ENCODE results near the gene PRR33.
A peak's percentile ranks its signal among the peaks of the same experiment; 100 is the strongest.

The PRR33 gene

DNA sequence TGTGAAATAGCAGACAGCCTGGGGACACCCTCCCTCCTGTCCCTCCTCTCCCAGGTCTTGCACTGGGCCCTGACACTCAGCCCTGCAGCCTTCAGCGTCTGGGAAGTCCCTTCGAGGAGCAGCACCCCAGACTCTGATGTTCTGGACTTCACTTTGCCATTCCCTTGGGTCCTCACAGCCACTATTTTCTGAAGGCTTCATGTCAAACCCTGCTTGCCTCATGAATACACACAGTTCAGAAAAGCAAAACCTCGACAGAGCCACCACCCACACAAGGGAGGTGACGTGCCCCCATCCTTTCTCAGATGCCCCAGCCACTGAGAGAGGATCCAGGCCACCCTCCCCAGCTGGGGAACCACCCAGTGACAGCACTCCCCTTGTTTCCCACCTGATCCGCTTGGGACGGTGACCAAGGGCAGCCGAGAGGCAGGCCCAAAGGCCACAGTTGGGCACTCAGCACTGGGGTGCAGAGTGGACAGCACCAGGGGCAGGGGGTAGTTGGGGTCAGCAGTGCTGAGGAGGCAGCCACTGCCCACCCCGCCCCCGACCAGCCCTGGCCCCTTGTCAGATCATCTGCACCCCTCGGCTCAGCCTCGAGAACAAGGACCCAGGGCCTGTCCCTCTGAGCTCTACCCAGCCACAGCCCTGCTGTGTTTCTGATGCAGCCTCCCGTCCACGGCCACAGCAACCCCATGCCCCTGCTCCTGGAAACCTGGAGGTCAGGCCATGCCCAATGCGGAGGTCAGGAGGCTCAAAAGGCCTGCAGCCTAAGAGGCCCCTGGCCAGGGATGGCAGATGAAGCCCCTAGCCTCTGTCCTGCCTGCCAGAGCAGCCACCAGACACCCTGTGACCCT, 24.7 kb upstream of the PRR33 start:
- DNase-seq: no peak

DNA sequence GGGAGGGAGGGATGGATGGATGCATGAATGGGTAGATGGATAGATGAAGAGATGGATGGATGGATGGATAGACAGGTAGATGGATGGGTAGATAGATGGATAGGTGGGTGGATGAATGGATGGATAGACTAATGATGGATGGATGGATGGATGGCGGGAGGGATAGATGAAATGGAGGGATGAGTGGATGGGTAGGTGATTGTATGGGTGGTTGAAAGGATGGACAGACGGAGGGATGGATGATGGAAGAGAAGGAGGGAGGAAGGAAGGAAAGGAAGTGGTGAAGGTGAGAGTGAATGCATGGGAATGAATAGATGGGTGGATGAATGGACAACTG, 24.1 kb upstream of the PRR33 start:
- DNase-seq: no peak

DNA sequence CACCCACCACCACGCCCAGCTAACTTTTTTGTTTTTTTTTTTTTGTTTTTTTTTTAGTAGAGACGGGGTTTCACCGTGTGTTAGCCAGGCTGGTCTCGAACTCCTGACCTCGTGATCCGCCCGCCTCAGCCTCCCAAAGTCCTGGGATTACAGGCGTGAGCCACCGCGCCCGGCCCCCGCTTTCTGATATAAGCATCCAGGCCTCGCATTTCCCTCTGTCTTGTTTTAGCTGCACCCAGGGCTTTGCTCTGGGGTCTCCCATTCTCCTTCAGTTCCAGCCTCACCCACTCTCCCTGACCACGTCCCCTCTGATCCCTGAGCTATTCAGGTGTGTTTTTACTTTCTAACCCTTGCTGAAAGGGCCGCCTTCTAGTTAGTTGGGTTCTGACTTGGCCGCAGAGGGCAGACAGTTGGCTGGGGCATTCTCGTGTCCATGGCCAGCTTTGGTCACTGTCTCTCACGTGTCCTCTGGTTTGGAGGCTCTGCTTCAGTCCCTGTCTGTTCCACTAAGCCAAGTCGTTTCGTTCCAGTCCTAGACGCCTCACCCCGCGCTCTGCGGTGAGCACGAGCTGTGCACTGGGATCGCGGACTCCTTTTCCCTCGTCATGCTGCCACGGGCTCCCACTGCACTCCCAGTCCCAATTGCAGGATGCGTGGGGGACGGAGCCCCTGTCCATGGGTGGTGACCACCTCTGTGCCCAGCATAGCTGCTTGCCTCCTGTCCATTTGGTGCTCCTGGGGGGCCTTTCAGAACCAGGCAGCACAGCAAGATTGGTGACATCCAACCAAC, 21.8 kb upstream of the PRR33 start:
- no peak for DNase-seq

DNA sequence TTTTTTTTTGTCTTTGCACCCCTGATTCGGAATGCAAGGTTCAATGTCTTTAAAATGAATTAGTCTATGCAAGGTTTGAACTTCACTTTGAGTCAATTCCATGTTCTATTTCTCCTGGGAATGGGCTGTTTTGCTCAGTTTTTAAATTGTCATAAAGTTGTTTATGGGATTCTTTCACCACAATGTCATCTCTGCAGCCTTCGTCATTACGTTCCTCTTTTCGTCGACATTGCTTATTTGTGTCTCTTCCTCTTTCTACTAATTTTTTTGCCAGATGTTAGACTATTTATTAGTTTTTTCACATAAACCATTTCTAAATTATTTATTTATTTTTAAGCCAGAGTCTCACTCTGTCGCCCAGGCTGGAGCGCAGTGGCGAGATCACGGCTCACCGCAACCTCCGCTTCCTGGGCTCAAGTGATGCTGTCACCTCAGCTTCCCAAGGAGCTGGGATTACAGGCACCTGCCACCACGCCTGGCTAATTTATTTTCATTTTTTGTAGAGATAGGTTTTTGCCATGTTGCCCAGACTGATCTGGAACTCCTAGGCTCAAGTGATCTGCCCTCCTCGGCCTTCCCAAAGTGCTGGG, 20.7 kb upstream of the PRR33 start:
- no peak for DNase-seq

DNA sequence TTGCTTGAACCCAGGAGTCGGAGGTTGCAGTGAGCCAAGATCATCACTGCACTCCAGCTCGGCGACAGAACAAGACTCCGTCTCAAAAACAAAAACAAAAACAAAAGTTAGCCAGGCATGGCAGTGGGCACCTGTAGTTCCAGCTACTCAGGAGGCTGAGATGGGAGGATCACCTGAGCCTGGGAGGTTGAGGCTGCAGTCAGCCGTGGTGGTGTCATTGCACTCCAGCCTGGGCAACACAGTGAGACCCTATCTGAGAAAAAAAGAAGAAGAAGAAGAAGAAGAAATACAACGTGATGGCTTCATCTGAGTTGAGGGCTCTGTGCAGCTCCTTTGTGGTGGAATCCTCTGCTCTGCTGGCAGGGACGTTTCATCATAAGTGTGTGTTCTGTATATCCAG, 17.8 kb upstream of the PRR33 start:
- no peak for DNase-seq

DNA sequence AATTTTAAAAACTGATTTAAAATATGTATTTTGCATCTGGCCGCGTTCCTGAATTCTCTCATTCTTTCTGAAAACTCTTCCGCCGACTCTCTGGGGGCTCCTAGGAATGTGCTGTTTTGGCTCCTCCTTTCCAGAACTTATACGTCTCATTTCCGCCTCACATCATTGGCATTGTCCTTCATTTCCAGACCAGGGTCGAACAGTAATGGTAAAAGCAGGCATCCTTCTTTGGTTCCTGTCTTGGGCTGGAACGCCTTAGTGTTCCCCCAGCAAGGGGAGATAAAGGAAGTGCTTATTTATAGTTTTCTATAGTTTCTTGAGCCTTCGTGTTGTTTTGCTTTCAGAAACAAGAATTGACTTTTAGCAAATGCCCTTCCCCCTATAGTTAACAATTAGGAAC, 16.9 kb upstream of the PRR33 start:
- DNase-seq: peak; percentile 77

DNA sequence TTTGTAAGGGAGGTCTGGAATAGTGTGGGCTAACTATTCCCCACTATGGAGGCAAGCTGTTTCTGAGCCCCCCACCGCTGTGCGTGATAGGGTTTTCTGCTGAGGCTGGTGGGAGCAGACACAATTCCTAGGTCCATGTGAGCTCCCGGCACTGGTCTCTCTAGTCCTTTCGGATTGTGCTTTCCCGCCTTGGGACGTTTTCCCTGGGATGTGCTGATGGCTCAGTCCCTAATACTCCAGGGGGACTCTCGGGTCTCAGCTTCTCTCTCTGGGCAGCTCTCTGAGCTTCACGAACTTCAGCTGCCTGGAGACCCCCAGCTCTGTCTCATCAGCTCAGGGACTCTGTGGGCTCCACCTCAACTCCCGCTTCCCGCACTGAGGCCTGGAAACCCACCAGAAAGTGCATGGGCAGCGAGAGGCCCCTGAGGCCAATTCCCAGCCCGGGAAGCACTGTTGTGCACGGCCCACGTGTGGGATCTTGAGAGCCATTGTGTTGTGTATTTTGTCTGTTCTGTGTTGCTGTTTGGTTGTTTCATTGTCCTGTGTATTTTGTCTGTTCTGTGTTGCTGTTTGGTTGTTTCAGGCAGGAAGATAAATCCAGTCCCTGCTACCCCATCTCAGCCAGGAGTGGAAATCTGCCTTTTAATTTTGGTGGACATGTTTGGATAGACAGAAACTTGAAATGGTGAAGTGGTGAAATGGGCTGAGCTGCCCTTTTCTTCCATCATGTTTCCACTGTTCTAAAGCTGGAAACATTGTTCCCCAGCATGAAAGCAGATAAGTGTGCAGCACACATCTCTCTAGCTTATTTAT, 15.1 kb upstream of the PRR33 start:
- no peak for DNase-seq

DNA sequence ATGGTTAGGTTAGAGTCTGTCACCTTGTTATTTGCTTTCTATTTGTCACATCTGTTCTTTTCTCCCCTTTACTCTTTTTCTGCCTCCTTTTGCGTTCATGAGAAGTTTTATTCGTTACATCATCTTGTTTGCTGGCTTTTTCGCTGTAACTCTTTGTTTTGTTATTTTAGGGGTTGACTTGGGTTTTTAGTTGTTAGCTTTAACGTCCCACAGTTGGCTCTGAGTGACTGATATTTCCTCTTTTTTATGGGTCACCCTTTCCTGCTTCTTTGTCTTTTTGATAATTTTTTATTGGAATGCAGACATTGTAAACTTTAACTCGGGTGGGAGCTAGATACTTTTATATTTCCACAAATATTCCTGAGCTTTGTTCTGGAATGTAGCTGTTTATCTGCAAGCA, 14.5 kb upstream of the PRR33 start:
- no peak for DNase-seq

DNA sequence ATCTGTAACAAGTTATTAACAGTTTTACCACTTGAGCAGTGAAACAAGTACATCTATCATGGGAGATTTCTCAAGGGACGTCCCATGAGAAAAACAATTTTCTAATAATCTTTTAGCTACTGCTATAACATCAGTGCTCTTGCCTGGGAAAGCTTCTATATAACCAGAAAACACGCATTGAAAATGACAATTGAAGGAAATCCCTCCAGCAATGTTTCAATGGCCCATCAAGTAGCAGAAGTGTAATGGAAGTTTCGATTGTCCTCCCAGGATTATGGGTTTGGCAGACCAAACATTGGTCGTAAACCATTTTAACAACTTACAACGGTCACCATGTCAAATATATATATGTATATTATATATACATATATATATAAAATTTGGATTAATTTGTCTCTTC, 8.0 kb upstream of the PRR33 start:
- no peak for DNase-seq

DNA sequence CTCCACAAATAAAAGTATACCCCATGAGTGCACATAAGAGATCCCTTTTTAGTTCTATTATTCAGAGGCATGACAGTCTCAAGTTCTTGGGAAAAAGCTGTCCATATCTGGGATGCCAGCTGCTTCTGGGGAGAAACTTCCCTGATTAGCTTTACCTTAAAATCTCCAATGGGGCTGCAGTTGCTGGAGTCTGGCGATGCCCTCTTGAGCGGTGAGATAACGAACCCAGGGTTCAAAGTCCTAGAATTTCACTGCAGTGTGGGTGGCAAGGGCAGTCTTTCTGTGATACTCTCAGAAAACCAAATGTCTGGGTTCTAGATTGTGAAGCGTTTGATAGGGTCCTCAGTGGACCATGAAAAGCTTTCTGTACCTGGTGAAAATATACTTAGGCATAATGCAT, 7.4 kb upstream of the PRR33 start:
- no peak for DNase-seq

DNA sequence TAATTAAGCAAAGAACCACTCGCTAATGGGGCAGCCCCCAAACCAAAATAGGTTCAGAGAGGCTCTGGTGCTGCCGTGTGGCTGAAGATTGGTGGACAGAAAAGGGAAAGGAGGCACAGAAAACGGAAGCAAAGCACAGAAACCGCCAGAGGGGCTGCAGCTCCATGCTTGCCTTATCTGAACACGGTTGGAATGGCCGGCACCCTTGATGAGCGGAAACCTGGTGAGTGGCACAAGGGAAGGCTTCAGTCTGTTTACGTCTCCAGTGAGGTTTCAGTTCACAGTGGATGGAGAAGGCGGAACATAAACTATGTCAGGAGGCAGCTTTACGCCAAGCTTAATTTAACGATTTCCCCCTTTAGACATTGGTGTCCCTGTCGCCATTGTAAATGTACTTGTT, 5.2 kb upstream of the PRR33 start:
- no peak for DNase-seq

DNA sequence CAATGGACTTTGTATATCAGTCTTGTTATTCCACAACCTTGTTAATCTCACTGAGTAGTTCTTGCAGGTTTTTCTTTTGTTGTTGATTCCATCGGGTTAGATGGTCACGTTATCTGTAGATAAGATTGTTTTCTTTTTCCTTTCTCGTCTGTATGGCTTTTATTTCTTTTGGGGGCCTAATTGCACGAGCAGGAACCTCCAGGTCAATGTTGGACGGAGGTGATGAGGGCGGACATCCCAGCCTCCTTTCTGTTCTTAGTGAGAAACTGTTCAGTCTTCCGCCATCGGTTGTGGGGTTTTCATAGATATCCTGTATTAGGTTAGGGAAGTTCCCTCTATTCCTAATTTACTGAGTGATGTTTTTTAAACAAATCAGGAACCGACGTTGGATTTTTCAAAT, 4.8 kb upstream of the PRR33 start:
- no peak for DNase-seq

DNA sequence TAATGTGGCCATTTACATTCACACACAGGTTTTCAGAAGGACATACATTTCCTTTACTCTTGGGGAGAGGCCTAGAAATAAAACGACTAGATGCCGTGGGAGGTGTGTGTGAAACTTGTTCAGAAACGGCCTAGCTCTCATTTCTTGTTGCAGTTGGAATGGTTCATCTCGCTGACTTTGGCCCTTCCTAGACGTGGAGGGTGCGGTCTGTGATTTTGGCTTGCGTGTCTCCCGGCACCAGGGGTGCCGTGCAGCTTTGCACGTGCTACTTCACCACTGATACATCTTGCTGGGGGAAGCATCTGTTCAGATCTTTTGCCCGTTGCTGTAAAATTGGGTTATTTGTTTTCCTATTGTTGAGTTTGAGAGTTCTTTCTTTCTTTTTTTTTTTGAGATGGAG, 3.1 kb upstream of the PRR33 start:
- DNase-seq: no peak

DNA sequence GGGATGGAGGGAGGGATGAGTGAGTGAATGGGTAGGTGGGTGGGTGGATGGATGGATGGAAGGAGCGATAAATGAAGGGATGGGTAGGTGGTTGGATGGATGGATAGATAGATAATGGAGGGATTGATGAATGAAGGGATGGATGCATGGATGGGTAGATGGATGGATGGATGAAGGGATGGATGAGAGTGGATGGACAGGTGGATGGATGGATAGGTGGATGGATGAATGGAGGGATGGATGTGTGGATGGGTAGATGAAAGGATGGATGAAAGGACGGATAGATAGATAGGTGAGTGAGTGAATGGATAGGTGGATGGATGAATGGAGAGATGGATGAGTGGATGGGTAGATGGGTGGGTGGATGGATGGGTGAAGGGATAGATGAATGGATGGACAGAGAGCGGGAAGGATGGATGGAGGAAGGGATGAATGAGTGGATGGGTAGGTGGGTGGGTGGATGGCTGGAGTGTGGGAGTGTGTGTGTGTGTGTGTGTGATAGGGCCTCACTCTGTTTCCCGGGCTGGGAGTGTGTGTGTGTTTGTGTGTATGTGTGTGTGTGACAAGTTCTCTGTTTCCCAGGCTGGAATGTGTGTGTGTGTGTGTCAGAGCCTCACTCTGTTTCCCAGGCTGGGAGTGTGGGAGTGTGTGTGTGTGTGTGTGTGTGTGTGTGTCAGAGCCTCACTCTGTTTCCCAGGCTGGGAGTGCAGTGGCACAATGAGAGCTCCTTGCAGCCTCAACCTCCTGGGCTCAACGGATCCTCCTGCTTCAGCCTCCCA, 2.1 kb upstream of the PRR33 start:
- no peak for DNase-seq

DNA sequence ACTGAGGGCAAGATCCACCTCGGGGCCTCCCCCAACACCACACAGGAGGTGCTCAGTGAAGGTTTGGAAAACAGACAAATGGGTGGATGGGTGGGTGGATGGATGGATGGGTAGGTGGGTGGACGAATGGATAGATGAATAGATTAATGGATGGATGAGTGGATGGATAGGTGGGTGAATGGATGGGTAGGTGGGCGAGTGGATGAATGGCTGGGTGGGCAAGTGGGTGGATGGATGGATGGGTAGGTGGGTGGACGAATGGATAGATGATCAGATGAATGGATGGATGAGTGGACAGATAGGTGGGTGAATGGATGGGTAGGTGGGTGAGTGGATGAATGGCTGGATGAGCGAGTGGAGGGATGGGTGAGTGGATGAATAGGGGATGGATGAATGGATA, 863 bp upstream of the PRR33 start:
- no peak for DNase-seq

DNA sequence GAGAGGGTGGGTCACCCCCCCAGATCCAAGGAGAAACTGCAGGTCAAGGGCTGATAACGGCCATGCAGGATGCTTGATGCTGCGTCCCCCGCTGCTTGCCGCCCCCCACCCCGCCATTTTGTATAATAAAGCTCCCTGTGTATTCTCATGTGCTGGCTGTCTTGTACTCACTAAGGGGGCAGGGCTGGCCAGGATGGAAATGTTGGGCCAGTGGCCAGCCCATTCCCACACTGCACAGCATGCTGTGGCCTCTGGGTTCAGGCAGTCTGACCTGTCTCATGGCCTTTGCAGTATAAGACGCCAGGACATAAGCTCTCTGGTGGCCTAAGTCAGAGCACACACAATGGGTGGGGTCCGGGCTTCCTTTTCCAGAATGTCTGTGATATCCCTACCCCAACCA, 421 bp upstream of the PRR33 start:
- DNase-seq: no peak

DNA sequence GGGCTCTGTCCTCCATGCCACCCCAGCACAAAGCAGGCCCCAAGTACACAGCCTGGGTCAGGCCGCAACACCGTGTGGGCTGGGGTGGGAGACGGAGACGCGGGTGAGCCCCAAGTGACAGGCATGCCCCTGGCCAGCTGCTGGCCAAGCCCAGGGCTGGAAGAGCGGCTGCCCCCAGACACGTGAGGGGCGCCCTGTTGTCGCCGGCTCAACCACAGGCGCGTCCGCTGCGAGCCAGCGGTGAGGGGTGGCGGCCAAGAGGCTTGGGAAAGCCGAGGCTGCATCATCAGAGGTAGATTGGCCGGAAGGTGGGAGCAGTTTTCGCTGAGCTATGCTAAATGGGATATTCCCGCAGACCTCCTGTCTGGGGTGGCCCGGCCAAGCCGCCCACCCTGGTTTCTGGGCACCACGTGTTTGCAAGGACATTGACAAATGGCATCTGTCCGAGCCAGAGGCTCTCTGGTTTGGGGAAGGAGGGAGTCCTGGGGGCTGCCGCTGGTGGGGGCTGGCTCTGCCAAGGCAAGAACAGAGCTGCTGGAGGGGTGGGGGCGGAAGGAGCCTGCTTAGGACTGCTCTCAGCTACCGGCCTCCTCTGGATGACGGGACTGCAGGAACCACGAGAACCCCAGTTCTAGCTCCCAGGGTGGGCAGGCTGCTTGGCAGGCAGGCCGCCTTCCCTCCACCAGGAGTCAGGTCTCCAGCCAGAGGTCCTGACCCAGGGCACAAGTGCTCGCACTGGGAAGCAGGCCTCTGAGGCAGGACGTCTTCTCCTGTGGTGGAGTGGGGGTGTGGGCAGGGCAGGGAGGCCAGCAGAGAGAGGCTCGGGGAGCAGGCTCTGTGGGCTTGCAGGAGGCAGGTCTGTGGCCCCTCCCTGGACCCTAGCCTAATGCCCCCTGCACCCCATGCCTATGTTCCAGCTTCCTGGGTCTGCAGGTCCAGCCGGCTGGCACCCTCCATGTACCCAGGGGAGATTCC, 552 bp downstream of the PRR33 start:
- DNase-seq: peak; percentile 47

DNA sequence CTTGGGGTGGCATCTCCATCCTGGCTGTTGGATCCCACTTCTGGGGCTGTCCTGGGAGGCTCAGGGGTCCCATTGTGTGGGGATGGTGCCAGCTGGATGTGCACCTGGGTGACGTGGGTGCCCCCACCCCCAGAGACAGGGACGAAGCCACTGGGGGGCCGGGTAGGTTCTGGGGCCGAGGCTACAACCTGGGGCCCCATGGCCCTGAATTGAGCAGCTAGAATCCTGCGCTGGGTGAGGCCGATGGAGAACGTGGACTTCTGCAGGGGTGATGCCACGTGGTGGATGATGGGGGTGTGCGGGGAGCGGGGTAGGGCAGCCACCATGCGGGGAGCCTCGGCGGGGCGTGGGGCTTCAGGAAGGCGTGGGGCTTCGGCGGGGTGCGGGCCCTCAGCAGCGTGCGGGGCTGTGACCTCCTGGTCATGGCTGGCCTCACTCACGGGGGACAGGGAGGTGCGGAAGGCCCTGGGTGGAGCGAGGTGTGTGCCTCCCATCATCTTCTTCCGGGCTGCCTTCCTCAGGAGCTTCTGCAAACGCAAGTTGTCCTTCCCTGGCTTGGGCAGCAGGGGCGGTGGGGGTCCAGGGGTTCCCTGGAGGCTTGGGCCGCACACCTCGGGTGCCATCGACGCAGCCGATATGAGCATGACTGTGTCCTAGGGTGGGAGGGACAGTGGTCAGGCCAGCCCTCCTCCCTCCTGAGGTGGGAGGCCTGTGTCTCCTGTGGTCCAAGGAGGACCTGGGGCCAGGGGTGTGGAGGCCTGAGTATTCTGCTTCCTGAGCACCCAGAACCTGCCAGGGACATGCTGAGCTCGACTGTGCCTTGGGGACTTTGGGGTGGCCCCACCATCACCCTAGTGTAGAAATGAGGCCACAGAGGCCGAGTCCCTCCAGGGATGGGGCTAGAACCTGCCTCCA, 1.5 kb downstream of the PRR33 start:
- DNase-seq: no peak

DNA sequence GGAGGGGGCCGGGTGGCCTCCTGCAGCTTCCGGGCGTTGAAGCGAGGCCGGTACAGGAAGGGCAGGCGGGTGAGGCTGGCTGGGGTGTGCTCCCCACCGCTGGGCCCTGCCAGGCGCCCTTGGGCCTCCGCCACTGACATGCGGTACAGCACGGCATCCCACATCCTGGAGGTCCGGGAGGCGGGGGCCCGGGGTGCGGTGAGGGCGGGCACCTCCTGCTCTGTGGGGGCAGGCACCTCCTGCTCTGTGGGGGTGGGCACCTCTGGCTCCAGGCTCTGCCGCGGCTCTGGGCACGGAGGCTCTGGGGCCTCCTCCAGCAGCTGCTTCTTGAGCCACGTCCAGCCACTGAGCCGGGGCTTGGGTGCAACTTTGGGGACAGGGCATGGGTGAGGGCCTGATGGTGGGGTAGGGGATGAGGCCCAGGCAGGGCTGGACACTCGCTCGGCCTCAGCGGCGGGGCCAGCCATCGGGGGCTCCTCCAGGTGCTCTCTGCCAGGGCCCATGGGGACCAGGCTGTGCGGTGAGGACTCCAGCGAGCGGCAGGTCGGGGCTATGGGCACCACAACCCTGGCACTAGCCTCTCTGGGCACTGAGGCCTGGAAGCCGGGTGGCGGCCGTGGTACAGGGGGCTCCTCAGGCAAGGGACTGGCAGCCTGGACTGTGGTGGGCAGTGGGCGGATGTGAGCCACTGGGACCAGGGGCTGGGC, 2.3 kb downstream of the PRR33 start:
- DNase-seq: peak; percentile 56

Measured in right forelimb (tissue), 1 donor.